ENCODE results near the gene S1PR4.

DNA sequence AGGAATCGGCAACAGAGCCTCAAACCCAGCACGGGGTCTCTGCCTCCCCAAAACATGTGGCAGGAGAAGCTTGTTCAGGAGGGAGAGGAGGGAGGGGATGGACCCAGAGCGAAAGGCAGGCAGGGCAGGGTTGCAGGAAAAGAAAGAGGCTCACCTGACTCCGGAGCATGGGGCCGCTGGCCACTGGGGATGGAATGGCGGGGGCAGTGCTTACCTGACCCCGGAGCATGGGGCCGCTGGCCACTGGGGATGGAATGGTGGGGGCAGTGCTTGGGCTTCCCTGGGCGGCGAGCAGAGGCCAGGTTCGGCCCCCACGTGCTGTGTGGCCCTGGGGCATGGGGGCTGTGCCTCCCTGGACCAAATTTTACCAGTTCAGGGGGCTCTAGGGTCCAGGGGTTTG is 32.6 kb downstream of the S1PR4 start:
- no peak for TF ChIP-seq EZH2 (IDR thresholded peaks at IDR 0.05; ENCODE audit: insufficient read depth, poor library complexity, severe bottlenecking)
- TF ChIP-seq EZH2phosphoT487 (IDR thresholded peaks at IDR 0.05; ENCODE audit: insufficient read depth, low read depth) = no peak
